ENCODE data around the gene OR6K2. TPM values are rescaled to one million over a fixed set of nuclear protein-coding genes. Genes with fewer than 3 reads are reported as not detected.
"Not testable (repeated sequence)": the region's sequence is repeated elsewhere in the genome, so short reads cannot be mapped to it uniquely, and the experiment has no call there.

OR6K2 gene
- total RNA-seq, 2 donors from 2014 or later: not detected

- Mint-ChIP-seq H3K36me3 (ENCODE audit: insufficient read depth in 2 of 2) (no peaks in the 10 kb centered on the region), H3K27ac (no peak overlapping the region), H3K9me3 (no peaks in the 10 kb centered on the region), H3K4me1 (ENCODE audit: low read depth) (no peaks in the 10 kb centered on the region), H3K4me3 (no peak overlapping the region), H3K27me3 (ENCODE audit: low read depth) (peaks cover 16% of the 10 kb centered on the region)
- no peak for DNase-seq
- no peak for ATAC-seq (replicated peaks in 1 of 2)
Observed at GRCh38 chr1:158694596-158694995, 5.9 kb downstream of the OR6K2 start.

GRCh38 chr1:158692356-158692755, 8.1 kb downstream of the OR6K2 start:
- DNase-seq: no peak
- Mint-ChIP-seq H3K4me1 (ENCODE audit: low read depth) (no peaks in the 10 kb centered on the region), H3K4me3 (no peak overlapping the region), H3K27ac (no peak overlapping the region), H3K9me3 (no peaks in the 10 kb centered on the region), H3K36me3 (ENCODE audit: insufficient read depth in 2 of 2) (no peaks in the 10 kb centered on the region), H3K27me3 (ENCODE audit: low read depth) (peaks cover 16% of the 10 kb centered on the region)
- no peak for ATAC-seq (replicated peaks in 1 of 2)

- Mint-ChIP-seq H3K27ac (no peak overlapping the region), H3K27me3 (ENCODE audit: low read depth) (peaks cover 16% of the 10 kb centered on the region), H3K4me3 (no peak overlapping the region), H3K9me3 (no peaks in the 10 kb centered on the region), H3K4me1 (ENCODE audit: low read depth) (no peaks in the 10 kb centered on the region), H3K36me3 (ENCODE audit: insufficient read depth in 2 of 2) (no peaks in the 10 kb centered on the region)
- ATAC-seq (replicated peaks in 1 of 2) (no peak), DNase-seq (no peak)
Observed at GRCh38 chr1:158691907-158692306, 8.5 kb downstream of the OR6K2 start.

- H3K4me1 Mint-ChIP-seq (ENCODE audit: low read depth); H3K4me3 Mint-ChIP-seq; ATAC-seq (replicated peaks in 1 of 2); H3K27ac Mint-ChIP-seq; H3K9me3 Mint-ChIP-seq; DNase-seq; H3K36me3 Mint-ChIP-seq (ENCODE audit: insufficient read depth in 2 of 2): not testable (repeated sequence)
- peaks cover 16% of the 10 kb centered on the region for H3K27me3 Mint-ChIP-seq (ENCODE audit: low read depth)
Observed at GRCh38 chr1:158691149-158691548, 9.3 kb downstream of the OR6K2 start.

- no peak for ATAC-seq (replicated peaks in 1 of 2)
- no peak overlapping the region for H3K4me3 Mint-ChIP-seq
- peaks cover 17% of the 10 kb centered on the region for H3K27me3 Mint-ChIP-seq (ENCODE audit: low read depth)
- H3K36me3 Mint-ChIP-seq (ENCODE audit: insufficient read depth in 2 of 2): no peaks in the 10 kb centered on the region
- no peak for DNase-seq
- H3K27ac Mint-ChIP-seq: no peak overlapping the region
- no peaks in the 10 kb centered on the region for H3K9me3 Mint-ChIP-seq
- H3K4me1 Mint-ChIP-seq (ENCODE audit: low read depth): no peaks in the 10 kb centered on the region
Observed at GRCh38 chr1:158689875-158690274, 10.6 kb downstream of the OR6K2 start.

- no peaks in the 10 kb centered on the region for H3K36me3 Mint-ChIP-seq (ENCODE audit: insufficient read depth in 2 of 2)
- H3K9me3 Mint-ChIP-seq: no peaks in the 10 kb centered on the region
- peaks cover 17% of the 10 kb centered on the region for H3K27me3 Mint-ChIP-seq (ENCODE audit: low read depth)
- no peak for DNase-seq
- no peak overlapping the region for H3K4me3 Mint-ChIP-seq
- no peak overlapping the region for H3K27ac Mint-ChIP-seq
- no peaks in the 10 kb centered on the region for H3K4me1 Mint-ChIP-seq (ENCODE audit: low read depth)
- ATAC-seq (replicated peaks in 1 of 2): no peak
Observed at GRCh38 chr1:158689110-158689509, 11.3 kb downstream of the OR6K2 start.

- not testable (repeated sequence) for H3K27ac Mint-ChIP-seq; ATAC-seq (replicated peaks in 1 of 2); H3K9me3 Mint-ChIP-seq; H3K36me3 Mint-ChIP-seq (ENCODE audit: insufficient read depth in 2 of 2); H3K4me1 Mint-ChIP-seq (ENCODE audit: low read depth); H3K4me3 Mint-ChIP-seq; DNase-seq
- H3K27me3 Mint-ChIP-seq (ENCODE audit: low read depth): peaks cover 24% of the 10 kb centered on the region
Observed at GRCh38 chr1:158688343-158688742, 12.1 kb downstream of the OR6K2 start.

GRCh38 chr1:158687037-158687436, 13.4 kb downstream of the OR6K2 start:
- no peak for DNase-seq
- H3K4me3 Mint-ChIP-seq: no peak overlapping the region
- H3K9me3 Mint-ChIP-seq: no peaks in the 10 kb centered on the region
- no peak for ATAC-seq (replicated peaks in 1 of 2)
- H3K4me1 Mint-ChIP-seq (ENCODE audit: low read depth): no peaks in the 10 kb centered on the region
- H3K36me3 Mint-ChIP-seq (ENCODE audit: insufficient read depth in 2 of 2): no peaks in the 10 kb centered on the region
- no peak overlapping the region for H3K27ac Mint-ChIP-seq
- peaks cover 32% of the 10 kb centered on the region for H3K27me3 Mint-ChIP-seq (ENCODE audit: low read depth)

GRCh38 chr1:158686111-158687009, 14.1 kb downstream of the OR6K2 start, which contains the start of gene SPTA1:
Gene SPTA1, minus strand, starts transcription at chr1:158686715. Its CDS starts 198 bp downstream, at chr1:158686517.
- ATAC-seq (replicated peaks in 1 of 2): no peak
- Mint-ChIP-seq H3K4me3 (no peak within 1 kb of the TSS), H3K4me1 (ENCODE audit: low read depth) (no peaks in the 10 kb centered on the region), H3K27me3 (ENCODE audit: low read depth) (peaks cover 38% of the 10 kb centered on the region), H3K9me3 (no peaks in the 10 kb centered on the region), H3K36me3 (ENCODE audit: insufficient read depth in 2 of 2) (no peaks in the 10 kb centered on the region), H3K27ac (no peak within 1 kb of the TSS)
- no peak for DNase-seq

GRCh38 chr1:158685085-158685484, 15.4 kb downstream of the OR6K2 start:
- H3K27ac Mint-ChIP-seq: no peak overlapping the region
- H3K27me3 Mint-ChIP-seq (ENCODE audit: low read depth): peaks cover 34% of the 10 kb centered on the region
- no peaks in the 10 kb centered on the region for H3K9me3 Mint-ChIP-seq
- ATAC-seq (replicated peaks in 1 of 2): no peak
- H3K4me1 Mint-ChIP-seq (ENCODE audit: low read depth): no peaks in the 10 kb centered on the region
- DNase-seq: no peak
- H3K4me3 Mint-ChIP-seq: no peak overlapping the region
- H3K36me3 Mint-ChIP-seq (ENCODE audit: insufficient read depth in 2 of 2): no peaks in the 10 kb centered on the region

GRCh38 chr1:158681606-158682005, 18.8 kb downstream of the OR6K2 start:
- Mint-ChIP-seq H3K27ac (no peak overlapping the region), H3K4me3 (no peak overlapping the region), H3K27me3 (ENCODE audit: low read depth) (peaks cover 31% of the 10 kb centered on the region), H3K9me3 (no peaks in the 10 kb centered on the region), H3K4me1 (ENCODE audit: low read depth) (no peaks in the 10 kb centered on the region), H3K36me3 (ENCODE audit: insufficient read depth in 2 of 2) (no peaks in the 10 kb centered on the region)
- DNase-seq (no peak), ATAC-seq (replicated peaks in 1 of 2) (no peak)

GRCh38 chr1:158679289-158679688, 21.2 kb downstream of the OR6K2 start:
- peaks cover 20% of the 10 kb centered on the region for H3K27me3 Mint-ChIP-seq (ENCODE audit: low read depth)
- no peak overlapping the region for H3K4me3 Mint-ChIP-seq
- H3K36me3 Mint-ChIP-seq (ENCODE audit: insufficient read depth in 2 of 2): no peaks in the 10 kb centered on the region

GRCh38 chr1:158675563-158676323, 24.7 kb downstream of the OR6K2 start:
- Mint-ChIP-seq H3K4me1 (ENCODE audit: low read depth) (peaks cover 4% of the 10 kb centered on the region), H3K27me3 (ENCODE audit: low read depth) (no peaks in the 10 kb centered on the region)
- ATAC-seq (replicated peaks in 1 of 2): no peak

More at GRCh38 chr1:158679289-158679688, 21.2 kb downstream of the OR6K2 start:
- no peak for ATAC-seq (replicated peaks in 1 of 2)
- H3K4me1 Mint-ChIP-seq (ENCODE audit: low read depth): peaks cover 4% of the 10 kb centered on the region
- no peak for DNase-seq
- no peak overlapping the region for H3K27ac Mint-ChIP-seq
- H3K9me3 Mint-ChIP-seq: no peaks in the 10 kb centered on the region

More at GRCh38 chr1:158675563-158676323, 24.7 kb downstream of the OR6K2 start:
- Mint-ChIP-seq H3K27ac (no peak overlapping the region), H3K4me3 (no peak overlapping the region), H3K36me3 (ENCODE audit: insufficient read depth in 2 of 2) (no peaks in the 10 kb centered on the region), H3K9me3 (no peaks in the 10 kb centered on the region)
- no peak for DNase-seq

Data from activated T-cell treated with anti-CD3 and anti-CD28 coated beads, Interleukin-2, amount 50 U/mL, for 72 hours (primary cell).